Ovary (tissue), 9 donors: ENCODE measurements around the gene BMPR1A. TPM values are rescaled to one million over a fixed set of nuclear protein-coding genes. Genes with fewer than 3 reads are reported as not detected.

Experiments used
- DNase-seq, 5 donors: peaks; one replicate each; pipeline ENCODE4 v3.0.0-alpha.2; 2019 to 2020
- H3K27ac ChIP-seq, 2 donors: fragments of 200-600 bp; one replicate each; pipeline versions ENCODE4 v1.5.1 to v1.8.0; 2019 to 2022
- H3K27me3 ChIP-seq: fragments of 200-600 bp; one replicate; pipeline ENCODE4 v1.8.0; 2022
- H3K36me3 ChIP-seq: fragments of 200-600 bp; sonication (generic); one replicate; pipeline ENCODE4 v1.5.1; 2019
- H3K4me1 ChIP-seq: one replicate; pipeline ENCODE4 v1.8.1; 2013; ENCODE audit warnings: mild to moderate bottlenecking, moderate library complexity; ENCODE audit not compliant: insufficient read depth
- H3K4me3 ChIP-seq: fragments of 200-600 bp; sonication (generic); one replicate; pipeline ENCODE4 v1.5.1; 2017
- H3K9me3 ChIP-seq, 2 donors: fragments of 200-600 bp in 1 of 2; sonication (generic) in 1 of 2; one replicate each; pipeline versions ENCODE4 v1.5.1 to v1.8.1; 2013 to 2019; ENCODE audit warnings: mild to moderate bottlenecking in 1 of 2, moderate library complexity in 1 of 2
- CTCF ChIP-seq, 3 donors: fragments of 450-650 bp in 2 of 3; fragments of 200-600 bp in 1 of 3; IDR thresholded peaks; one replicate each; pipeline versions ENCODE4 v1.5.1 to v1.8.0; 2016 to 2022; ENCODE audit warnings: antibody characterized with exemption in 3 of 3, mild to moderate bottlenecking in 1 of 3
- EP300 ChIP-seq: sonication (generic); formaldehyde crosslinking; IDR thresholded peaks from one replicate; pipeline ENCODE4 v1.6.1; 2017; ENCODE audit warnings: antibody characterized with exemption
- POLR2A ChIP-seq: fragments of 450-650 bp; IDR thresholded peaks from one replicate; pipeline ENCODE4 v1.6.1; 2017; ENCODE audit warnings: antibody characterized with exemption, mild to moderate bottlenecking, moderate library complexity
- WGBS, 3 donors: extraction: QIAGEN DNeasy Blood & Tissue Kit in 1 of 3; methylation state at CpG; one replicate each; pipeline versions ENCODE4 v1.1.5 to v1.1.7; 2013 to 2017; 5-methylcytosine and 5-hydroxymethylcytosine counted together
- intact Hi-C, 4 donors: fragments of 100-400 bp; cut with DNase I; formaldehyde crosslinking; loops; one replicate each; pipeline versions ENCODE4 v1.11.0 to v1.15.1; 2022 to 2023
- polyA plus RNA-seq, 2 donors: library from polyadenylated mRNA; stranded (reverse); fragments of 200-250 nt in 1 of 2; fragments of 350-450 nt in 1 of 2; fragmentation: Illumina TruSeq in 1 of 2; extraction: RNeasy Lipid Tissue Mini Kit (QIAGEN cat#74804) in 1 of 2; gene quantifications; one replicate each; pipeline ENCODE4 v1.2.3, GENCODE V29; 2013 to 2014
- total RNA-seq, 7 donors: library from RNA; depleted of rRNA in 2 of 7; stranded (reverse); fragments of >200 nt in 2 of 7; fragmentation: NEBNext Ultra II Directional in 3 of 7; extraction: Animal tissue kit (Norgen Biotek cat#: 25700) in 3 of 7; gene quantifications; one replicate each; pipeline versions ENCODE4 v1.1.0 to v1.2.4, GENCODE V29; 2016 to 2023
- donor health status: DM: no; HTN: no; CAD: no; lungs with moderate emphysema.
- donor health status: DM: no; HTN: no; CAD: no.
- donor health status: Bipolar disorder and iron deficiency.
- donor health status: DM: yes; HTN: yes; CAD: no.
- donor health status: DM: no; HTN: no; CAD: no.
- donor health status: DM: yes; HTN: yes; CAD: no.

BMPR1A gene
- total and polyA plus RNA-seq, 9 donors: 19.0 to 77.9 (median 55.8) TPM

DNA sequence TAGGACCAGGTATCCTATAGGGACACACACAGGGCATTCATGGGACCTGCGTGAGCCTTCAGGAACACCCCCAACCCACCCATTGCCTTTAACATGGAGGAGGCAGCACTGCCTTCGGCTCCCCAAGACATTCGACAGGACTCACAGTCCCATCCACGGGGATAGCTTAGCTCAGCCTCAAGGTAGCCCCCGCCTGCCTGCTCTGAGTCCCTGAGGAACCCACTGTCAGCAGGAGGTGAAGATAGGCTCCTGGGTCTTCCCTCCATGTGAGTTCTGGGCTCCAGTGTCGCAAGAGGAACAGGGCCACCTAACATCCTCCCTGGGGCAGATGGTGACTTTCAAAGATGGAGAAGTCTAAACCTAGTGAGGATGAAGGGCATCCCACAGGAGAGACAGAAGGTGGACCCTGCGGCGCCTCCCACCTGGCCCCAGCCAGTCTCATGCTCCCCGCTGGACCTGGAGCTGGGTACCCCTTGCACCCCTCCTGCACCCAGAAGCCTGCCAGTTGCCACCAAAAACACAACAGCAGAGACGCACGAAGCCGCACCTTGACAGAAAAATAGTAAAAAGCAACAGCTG, 207.0 kb downstream of the BMPR1A start:
- TF ChIP-seq CTCF (IDR thresholded peaks at IDR 0.05): no peak
- TF ChIP-seq EP300: no peak
- TF ChIP-seq POLR2A: no peak
- peak in 2 of 5 donors; percentile 15 to 17 for DNase-seq
- intact Hi-C loops: loop anchor here in 2 of 4 donors (1.0 to 10.0 kb wide), 2 partner anchors 21 to 131 kb away; partner anchors contain the start of genes GLUD1 (in 1 of the 2) and SHLD2 (in 1 of the 2)

GRCh38 chr10:86964061-86964846, 207.8 kb downstream of the BMPR1A start:
- Histone ChIP-seq H3K36me3 (no peaks in the 10 kb centered on the region), H3K27ac (peak overlapping the region in 1 of 2 donors; percentile 43), H3K27me3 (no peaks in the 10 kb centered on the region), H3K9me3 (no peaks in the 10 kb centered on the region), H3K4me1 (peaks cover 23% of the 10 kb centered on the region), H3K4me3 (no peak overlapping the region)
- WGBS, 3 donors: 71 to 86% (median 77%) methylated on average over 13 of the region's 13 CpGs
- intact Hi-C loops: loop anchor here in 1 of 4 donors (10.0 kb wide), 1 partner anchor 131 kb away; the partner anchor contains the start of genes GLUD1 and SHLD2
- DNase-seq: peak in 3 of 5 donors; percentile 20 to 40 (median 31)
- TF ChIP-seq CTCF (IDR thresholded peaks at IDR 0.05): no peak
- no peak for TF ChIP-seq POLR2A
- TF ChIP-seq EP300: no peak

More for the DNA sequence above, 207.0 kb downstream of the BMPR1A start:
- 92 to 95% (median 93%) methylated on average over 12 of the region's 12 CpGs for WGBS, 3 donors
- Histone ChIP-seq H3K27me3 (no peaks in the 10 kb centered on the region), H3K4me3 (no peak overlapping the region), H3K4me1 (peaks cover 30% of the 10 kb centered on the region), H3K9me3 (no peaks in the 10 kb centered on the region), H3K27ac (no peak overlapping the region), H3K36me3 (no peaks in the 10 kb centered on the region)

DNA sequence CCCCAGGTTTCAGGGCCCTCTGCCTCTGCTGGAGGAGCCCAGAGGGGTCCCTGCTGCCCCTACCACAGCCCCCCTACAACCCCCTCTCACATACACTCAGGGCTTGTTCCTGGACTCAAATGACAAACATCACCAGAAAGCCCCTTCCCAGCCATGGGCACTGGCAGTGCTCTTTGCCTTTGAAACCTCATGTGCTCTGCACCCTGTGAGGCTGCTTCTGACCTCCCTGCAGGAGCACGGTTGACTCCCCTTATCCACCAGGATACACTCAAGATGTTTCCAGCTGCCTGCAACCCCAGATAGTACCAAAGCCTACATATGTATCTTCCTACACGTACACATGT, 208.4 kb downstream of the BMPR1A start:
- TF ChIP-seq CTCF (IDR thresholded peaks at IDR 0.05) (no peak), EP300 (no peak), POLR2A (no peak)
- no peaks in the 10 kb centered on the region for H3K36me3 ChIP-seq
- no peaks in the 10 kb centered on the region for H3K27me3 ChIP-seq
- H3K4me1 ChIP-seq: peaks cover 21% of the 10 kb centered on the region
- H3K27ac ChIP-seq: peak overlapping the region in 1 of 2 donors; percentile 43
- intact Hi-C loops: loop anchor here in 1 of 4 donors (10.0 kb wide), 1 partner anchor 130 kb away; the partner anchor contains the start of genes GLUD1 and SHLD2
- WGBS, 3 donors: 35 to 48% (median 40%) methylated on average over 2 of the region's 2 CpGs
- peak in 2 of 5 donors; percentile 14 to 16 for DNase-seq
- no peaks in the 10 kb centered on the region for H3K9me3 ChIP-seq
- H3K4me3 ChIP-seq: no peak overlapping the region

GRCh38 chr10:86965986-86966654, 209.7 kb downstream of the BMPR1A start:
- no peaks in the 10 kb centered on the region for H3K9me3 ChIP-seq
- peak overlapping the region; percentile 63 to 76 for H3K27ac ChIP-seq
- H3K4me1 ChIP-seq: peaks cover 18% of the 10 kb centered on the region
- WGBS, 3 donors: 47 to 60% (median 50%) methylated on average over 10 to 11 of the region's 11 CpGs
- H3K36me3 ChIP-seq: no peaks in the 10 kb centered on the region
- intact Hi-C loops: loop anchor here in 1 of 4 donors (2.0 to 10.0 kb wide), 2 partner anchors 27 to 129 kb away; partner anchors contain the start of genes GLUD1 and SHLD2
- no peak for TF ChIP-seq CTCF (IDR thresholded peaks at IDR 0.05)
- no peak for TF ChIP-seq EP300
- no peak for TF ChIP-seq POLR2A
- H3K4me3 ChIP-seq: no peak overlapping the region
- H3K27me3 ChIP-seq: no peaks in the 10 kb centered on the region
- no peak for DNase-seq
